Stromal cell of bone marrow (primary cell): ENCODE results near the gene PLAAT3.
"Not testable (repeated sequence)": the region's sequence is repeated elsewhere in the genome, so short reads cannot be mapped to it uniquely, and the experiment has no call there.

Experiments used
- DNase-seq: peaks from one replicate; pipeline ENCODE4 v3.0.0-alpha.2; 2012; ENCODE audit warnings: low read depth

The PLAAT3 gene

GRCh38 chr11:63614136-63614671, at the start of gene PLAAT3:
Gene PLAAT3, minus strand, starts transcription at chr11:63614433. Its CDS starts 419 bp downstream, at chr11:63614014.
- no peak for DNase-seq

GRCh38 chr11:63663809-63664208, 49.6 kb upstream of the PLAAT3 start:
- DNase-seq, result peak; percentile 47

GRCh38 chr11:63660972-63661371, 46.7 kb upstream of the PLAAT3 start:
- DNase-seq, result no peak

- DNase-seq, result no peak
Observed at GRCh38 chr11:63652671-63653070, 38.4 kb upstream of the PLAAT3 start.

GRCh38 chr11:63643205-63643604, 29.0 kb upstream of the PLAAT3 start:
- DNase-seq, result no peak

- peak; percentile 6 for DNase-seq
Observed at GRCh38 chr11:63641727-63642126, 27.5 kb upstream of the PLAAT3 start.

- DNase-seq, result no peak
Observed at GRCh38 chr11:63639199-63639832, 25.1 kb upstream of the PLAAT3 start.

GRCh38 chr11:63638436-63638835, 24.2 kb upstream of the PLAAT3 start:
- not testable (repeated sequence) for DNase-seq

- DNase-seq, result peak; percentile 35
Observed at GRCh38 chr11:63635762-63636465, 21.7 kb upstream of the PLAAT3 start.

- no peak for DNase-seq
Observed at GRCh38 chr11:63629426-63629825, 15.2 kb upstream of the PLAAT3 start.

- DNase-seq, result no peak
Observed at GRCh38 chr11:63623513-63624140, 9.4 kb upstream of the PLAAT3 start.

GRCh38 chr11:63622323-63622722, 8.1 kb upstream of the PLAAT3 start:
- no peak for DNase-seq

GRCh38 chr11:63621071-63621470, 6.8 kb upstream of the PLAAT3 start:
- DNase-seq, result no peak

- DNase-seq, result no peak
Observed at GRCh38 chr11:63619967-63620366, 5.7 kb upstream of the PLAAT3 start.

GRCh38 chr11:63617686-63618085, 3.5 kb upstream of the PLAAT3 start:
- not testable (repeated sequence) for DNase-seq

GRCh38 chr11:63616953-63617352, 2.7 kb upstream of the PLAAT3 start:
- DNase-seq, result no peak

- DNase-seq, result no peak
Observed at GRCh38 chr11:63613517-63614135, 607 bp downstream of the PLAAT3 start.

- no peak for DNase-seq
Observed at GRCh38 chr11:63612181-63612580, 2.1 kb downstream of the PLAAT3 start.

GRCh38 chr11:63611395-63611747, 2.9 kb downstream of the PLAAT3 start:
- DNase-seq, result no peak

- no peak for DNase-seq
Observed at GRCh38 chr11:63610604-63611394, 3.4 kb downstream of the PLAAT3 start.

GRCh38 chr11:63609971-63610580, 4.2 kb downstream of the PLAAT3 start:
- DNase-seq, result no peak
